ENCODE data around the gene MYH7.
A peak's percentile ranks its signal among the peaks of the same experiment; 100 is the strongest.

MYH7 gene

DNA sequence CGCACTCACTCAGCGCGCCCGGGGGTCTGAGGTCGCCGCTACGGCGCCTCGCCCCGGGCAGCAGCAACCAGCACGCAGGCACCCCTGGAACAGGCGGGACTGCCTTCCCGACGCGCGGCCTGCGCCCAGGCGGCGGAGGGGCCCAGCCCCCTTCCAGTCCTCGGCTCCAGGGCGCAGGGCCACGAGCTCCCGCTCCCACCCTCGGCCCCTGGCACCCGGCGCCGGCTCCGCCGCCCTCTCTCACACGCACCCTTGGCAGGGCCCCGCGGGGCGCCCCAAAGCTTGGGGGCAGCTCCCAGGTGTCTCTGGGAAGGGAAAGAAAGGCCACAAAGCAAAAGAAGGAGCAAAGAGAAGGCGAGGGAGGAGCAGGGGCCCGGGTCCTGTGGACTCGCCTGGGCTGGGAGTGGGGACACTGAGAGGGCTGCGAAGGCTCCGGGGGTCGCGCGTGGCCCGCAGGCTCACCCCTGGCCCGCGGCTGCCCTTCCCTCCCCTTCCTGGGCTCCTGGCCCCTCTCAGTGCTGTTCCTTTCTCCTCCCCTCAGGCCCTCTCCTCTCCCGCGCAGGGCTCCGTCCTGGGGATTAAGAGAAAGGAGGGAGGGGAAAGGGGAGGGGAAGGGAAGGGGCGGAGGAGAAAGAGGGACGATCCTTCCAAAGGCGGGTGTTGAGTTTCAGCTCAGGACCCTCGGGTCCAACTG lies 69.6 kb downstream of the MYH7 start:
- DNase-seq: no peak

GRCh38 chr14:23365036-23365731 lies 70.3 kb downstream of the MYH7 start, which contains the start of gene EFS:
EFS (minus strand) TSS chr14:23365172; CDS start chr14:23365025, 147 bp downstream.
- DNase-seq: peak; percentile 85

DNA sequence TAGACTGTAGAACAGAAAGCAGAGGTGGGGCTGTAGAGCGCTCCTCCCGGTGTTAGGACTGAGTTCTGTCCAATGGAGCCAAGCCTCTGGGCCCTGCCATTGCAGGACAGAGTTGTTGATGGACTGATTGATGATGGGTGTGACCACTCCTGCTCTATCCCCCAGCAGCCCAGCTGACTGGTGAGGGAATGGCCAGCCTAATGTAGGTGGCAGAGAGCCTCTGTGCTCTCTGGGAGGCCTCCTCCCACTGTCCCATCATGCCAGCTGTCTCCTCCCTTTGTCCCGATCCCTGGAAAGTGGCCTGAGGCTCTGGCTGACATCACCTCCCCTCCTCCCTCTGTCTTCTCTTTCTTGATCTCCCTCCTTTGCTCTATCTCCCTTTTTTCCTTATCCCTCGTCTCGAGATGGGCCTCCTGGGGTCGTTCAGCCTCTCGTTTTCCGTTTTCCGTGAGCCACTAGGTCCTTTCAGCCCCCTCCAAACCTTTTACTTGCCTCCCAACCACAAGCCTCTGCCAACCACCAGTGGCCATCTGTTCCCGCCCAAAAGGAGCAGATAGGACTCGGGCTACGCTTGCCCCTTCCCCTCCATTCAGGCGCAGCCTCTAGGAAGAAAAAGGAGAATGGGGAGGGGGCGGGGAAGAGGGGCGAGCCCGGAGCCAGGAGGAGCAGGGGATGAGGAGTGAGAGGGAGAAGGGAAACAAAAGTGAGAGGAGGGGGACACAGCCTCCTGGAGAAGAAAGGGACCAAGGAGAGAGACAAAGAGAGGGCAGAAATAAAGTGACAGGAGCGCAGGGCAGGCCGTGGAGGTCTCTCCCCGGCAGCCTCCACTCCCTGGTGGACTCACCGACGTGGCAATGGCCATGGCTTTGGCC lies 71.1 kb downstream of the MYH7 start:
- DNase-seq: peak; percentile 68

All from left hindlimb (tissue), 1 donor.